ENCODE data around the gene LIF.

GRCh38 chr22:30245985-30246813 is at the start of gene LIF:
- TF ChIP-seq POLR2AphosphoS5 (IDR thresholded peaks at IDR 0.05) (no peak), EP300 (IDR thresholded peaks at IDR 0.05) (no peak), CTCF (IDR thresholded peaks at IDR 0.05) (peak in 5 of 6 experiments; percentile 14 to 41 (median 20)), POLR2A (IDR thresholded peaks at IDR 0.05) (no peak)

Data from upper lobe of left lung (tissue), 4 donors.